ENCODE results near the gene TRAF4.

DNA sequence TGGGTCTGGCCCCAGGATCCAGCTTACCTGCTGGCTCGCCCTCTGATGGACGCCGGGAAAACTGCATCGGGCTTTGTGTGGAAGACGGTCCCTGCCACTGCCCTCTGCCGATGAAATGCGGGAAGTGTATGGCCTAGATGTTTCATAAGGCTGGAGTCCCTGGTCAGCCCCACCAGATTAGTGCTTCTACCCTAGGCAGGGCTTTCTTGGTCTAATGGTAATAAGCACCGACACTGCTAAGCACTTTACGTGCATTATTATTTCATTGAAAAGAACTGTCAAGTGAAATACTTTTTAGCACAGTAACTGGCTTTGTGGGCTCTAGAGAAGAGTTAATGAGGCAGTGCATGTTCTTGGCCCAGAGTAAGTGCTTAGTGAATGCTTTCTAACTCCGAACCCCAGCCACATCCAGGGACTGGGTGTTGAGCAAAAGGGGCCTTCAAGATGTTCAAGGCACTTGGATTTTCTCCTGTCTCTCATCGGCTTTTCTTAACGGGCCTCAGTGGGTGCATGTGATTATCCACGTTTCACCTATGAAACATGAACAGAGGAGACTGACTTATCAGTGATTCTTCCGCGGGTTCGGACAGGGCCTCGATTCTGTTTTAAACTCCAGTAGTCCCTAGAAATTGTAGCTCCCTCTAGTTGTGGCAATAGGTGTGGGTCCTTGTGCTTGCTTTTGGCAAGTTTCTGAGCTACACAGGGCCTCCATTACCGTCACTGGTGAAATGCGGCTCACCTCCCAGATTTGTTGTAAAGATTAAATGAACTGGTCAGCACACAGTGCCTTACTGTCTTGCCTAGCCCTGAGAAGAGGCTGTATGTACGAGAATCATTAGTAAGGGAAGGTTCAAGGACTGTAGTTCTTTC, 6.6 kb downstream of the TRAF4 start:
- TF ChIP-seq, protein P1, sequence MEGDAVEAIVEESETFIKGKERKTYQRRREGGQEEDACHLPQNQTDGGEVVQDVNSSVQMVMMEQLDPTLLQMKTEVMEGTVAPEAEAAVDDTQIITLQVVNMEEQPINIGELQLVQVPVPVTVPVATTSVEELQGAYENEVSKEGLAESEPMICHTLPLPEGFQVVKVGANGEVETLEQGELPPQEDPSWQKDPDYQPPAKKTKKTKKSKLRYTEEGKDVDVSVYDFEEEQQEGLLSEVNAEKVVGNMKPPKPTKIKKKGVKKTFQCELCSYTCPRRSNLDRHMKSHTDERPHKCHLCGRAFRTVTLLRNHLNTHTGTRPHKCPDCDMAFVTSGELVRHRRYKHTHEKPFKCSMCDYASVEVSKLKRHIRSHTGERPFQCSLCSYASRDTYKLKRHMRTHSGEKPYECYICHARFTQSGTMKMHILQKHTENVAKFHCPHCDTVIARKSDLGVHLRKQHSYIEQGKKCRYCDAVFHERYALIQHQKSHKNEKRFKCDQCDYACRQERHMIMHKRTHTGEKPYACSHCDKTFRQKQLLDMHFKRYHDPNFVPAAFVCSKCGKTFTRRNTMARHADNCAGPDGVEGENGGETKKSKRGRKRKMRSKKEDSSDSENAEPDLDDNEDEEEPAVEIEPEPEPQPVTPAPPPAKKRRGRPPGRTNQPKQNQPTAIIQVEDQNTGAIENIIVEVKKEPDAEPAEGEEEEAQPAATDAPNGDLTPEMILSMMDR (IDR thresholded peaks at IDR 0.05; ENCODE audit: insufficient read depth, low read depth, low read length) = peak; percentile 99
- TF ChIP-seq EZH2 (IDR thresholded peaks at IDR 0.05; ENCODE audit: insufficient read depth, low read length) = no peak
